Measurements from ENCODE around the gene WDR33.

WDR33 gene

DNA sequence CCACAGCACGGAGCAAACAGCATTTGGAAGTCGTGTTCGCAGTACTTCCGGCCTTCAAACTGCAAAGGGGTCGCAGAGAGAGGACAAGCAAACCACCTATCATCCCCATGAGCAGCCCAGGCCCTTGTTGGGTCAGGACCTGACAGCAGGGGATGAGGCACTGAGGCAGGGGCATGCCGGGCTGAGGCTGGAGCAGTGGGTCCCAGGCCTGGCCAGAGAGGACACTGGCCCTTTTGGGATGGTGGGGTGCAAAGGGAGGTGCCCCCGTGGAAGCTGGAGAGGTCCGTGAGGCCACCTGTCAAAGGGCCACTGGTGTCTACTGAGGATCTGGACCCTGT lies 156.2 kb downstream of the WDR33 start:
- TF ChIP-seq ZNF274 (IDR thresholded peaks at IDR 0.05; ENCODE audit: low read depth, low read length), result no peak
- no peak overlapping the region for H3K4me3 ChIP-seq (ENCODE audit: low read length)

DNA sequence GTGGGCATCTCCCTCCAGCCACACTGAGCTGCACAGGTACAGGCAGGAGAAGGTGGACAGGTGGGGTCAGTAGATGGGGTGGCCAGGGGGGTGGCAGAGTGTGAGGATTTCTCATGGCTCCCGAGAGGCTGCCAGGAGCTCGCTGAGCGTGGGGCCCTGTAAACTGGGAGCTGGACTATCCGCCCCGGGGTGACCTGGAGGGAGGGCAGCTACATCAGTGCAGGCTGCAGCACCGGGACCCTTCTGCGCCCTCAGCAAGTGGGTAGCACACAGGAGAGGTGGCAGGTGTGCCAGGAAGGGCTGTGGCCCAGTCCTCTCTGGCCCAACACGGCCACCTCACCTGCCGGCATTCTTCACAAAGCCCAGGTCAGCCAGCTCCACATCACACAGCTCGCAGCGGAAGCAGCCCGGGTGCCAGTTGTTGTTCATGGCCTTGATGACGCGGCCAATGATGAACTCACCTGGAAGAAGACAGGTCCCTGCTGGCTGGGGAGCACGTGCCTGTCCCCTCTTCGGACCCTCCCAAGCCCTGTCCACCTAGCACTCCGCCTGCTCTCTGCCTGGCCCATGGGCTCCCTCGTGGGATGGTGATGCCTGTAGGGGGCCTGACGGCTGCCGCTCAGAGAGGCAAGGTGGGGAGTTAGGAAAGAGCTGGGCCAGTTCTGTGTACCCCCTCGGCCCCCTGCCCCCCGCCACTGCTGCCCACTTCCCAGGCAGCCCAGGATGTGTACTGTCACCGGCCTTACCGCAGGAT lies 156.7 kb downstream of the WDR33 start:
- no peak overlapping the region for H3K4me3 ChIP-seq (ENCODE audit: low read length)
- TF ChIP-seq ZNF274 (IDR thresholded peaks at IDR 0.05; ENCODE audit: low read depth, low read length), result no peak

DNA sequence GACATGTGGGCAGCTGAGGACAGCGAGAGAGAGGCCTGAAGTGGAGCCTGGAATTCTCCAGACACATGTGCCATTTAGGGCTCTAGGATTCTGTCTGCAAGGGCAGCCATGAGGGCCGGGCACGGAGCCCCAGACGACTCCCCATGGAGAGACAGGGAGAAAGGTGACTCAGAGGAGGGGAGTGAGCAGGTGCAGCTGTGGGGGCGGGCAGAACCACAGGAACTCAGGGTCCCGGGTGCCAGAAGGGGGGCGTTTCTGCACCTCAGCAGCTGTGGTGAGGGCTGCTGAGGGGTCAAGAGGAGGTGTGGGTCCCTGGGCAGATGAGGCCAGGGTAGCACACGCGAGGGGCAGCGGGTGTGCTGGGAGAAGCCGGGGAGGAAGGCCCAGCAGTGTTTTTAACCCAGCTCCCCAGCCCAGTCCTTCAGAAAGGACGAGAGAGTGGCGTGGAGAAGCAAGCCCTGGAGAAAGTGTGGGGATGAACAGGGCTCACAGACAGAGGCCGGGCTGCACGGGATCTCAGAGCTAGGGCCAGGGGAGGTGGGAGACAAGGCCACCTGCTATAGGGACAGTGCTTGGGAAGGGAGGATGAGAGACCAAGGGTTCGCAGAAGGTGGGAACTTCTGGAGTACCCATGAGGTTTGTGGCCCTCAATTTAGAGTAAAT lies 157.4 kb downstream of the WDR33 start:
- H3K4me3 ChIP-seq (ENCODE audit: low read length), result no peak overlapping the region
- no peak for TF ChIP-seq ZNF274 (IDR thresholded peaks at IDR 0.05; ENCODE audit: low read depth, low read length)

DNA sequence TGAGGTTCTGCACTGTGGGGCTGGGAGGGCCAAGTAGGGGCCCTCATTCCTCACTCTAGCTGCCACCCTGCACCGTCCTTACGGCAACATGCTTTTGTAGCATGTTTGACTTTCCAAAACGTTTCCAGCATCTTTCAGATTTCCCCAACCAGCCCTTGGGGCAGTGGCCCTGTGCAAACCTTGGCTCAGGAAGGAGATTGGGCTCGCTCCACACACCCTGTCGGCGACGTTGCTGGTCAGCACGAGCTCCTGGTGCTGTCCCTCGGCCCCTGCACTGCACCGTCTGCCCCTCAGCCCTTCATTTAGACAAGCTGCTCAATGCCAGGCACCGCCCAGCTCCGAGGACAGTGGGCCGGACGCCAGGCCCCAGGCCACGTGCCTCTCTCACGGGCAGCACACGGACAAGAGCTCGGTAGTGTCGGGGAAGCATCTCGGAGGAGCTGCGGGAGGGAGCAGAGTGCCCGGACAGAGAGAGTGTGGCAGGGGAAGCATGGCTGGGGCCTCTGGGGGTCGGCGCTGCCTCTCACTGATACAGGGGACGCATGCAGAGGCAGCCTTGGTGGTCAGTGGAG lies 158.1 kb downstream of the WDR33 start:
- TF ChIP-seq ZNF274 (IDR thresholded peaks at IDR 0.05; ENCODE audit: low read depth, low read length), result no peak
- H3K4me3 ChIP-seq (ENCODE audit: low read length), result no peak overlapping the region

DNA sequence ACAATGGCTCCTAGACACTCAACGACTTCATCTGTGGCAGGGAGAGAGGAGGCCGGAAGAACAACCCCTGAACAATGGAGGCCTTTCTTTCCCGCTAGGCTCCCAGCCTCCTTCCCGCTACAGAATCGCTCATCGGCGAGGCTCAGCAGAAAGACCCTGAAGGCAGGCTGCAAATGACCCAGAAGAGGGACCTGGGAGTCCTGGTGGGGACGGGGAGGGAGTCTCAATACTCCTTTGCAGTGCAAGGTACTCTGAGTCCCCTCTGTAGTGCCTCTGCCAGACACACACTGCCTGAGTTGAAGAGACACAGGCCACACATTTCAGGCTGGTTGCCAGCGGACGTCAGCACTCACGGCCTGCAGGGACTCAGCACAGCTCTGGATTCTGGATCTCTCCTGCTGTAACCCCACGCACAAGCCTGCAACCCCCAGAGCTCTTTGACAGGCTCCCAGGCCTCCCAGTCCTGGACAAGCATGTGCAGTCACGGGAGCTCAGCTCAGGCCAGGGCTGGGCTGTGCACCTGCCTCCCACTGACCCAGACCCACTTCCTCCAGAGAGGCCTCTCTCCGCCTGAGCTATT lies 158.9 kb downstream of the WDR33 start:
- no peak for TF ChIP-seq ZNF274 (IDR thresholded peaks at IDR 0.05; ENCODE audit: low read depth, low read length)
- no peak overlapping the region for H3K4me3 ChIP-seq (ENCODE audit: low read length)

DNA sequence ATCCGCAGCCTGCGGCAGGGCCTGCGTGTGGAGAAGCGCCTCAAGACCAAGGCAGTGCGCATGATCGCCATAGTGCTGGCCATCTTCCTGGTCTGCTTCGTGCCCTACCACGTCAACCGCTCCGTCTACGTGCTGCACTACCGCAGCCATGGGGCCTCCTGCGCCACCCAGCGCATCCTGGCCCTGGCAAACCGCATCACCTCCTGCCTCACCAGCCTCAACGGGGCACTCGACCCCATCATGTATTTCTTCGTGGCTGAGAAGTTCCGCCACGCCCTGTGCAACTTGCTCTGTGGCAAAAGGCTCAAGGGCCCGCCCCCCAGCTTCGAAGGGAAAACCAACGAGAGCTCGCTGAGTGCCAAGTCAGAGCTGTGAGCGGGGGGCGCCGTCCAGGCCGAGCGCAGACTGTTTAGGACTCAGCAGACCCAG lies 159.6 kb downstream of the WDR33 start:
- TF ChIP-seq ZNF274 (IDR thresholded peaks at IDR 0.05; ENCODE audit: low read depth, low read length), result no peak
- no peak overlapping the region for H3K4me3 ChIP-seq (ENCODE audit: low read length)

All from GM08714 (cell line).